GM21447 (cell line): ENCODE results near the gene CANT1.

ENCODE experiments used
- ATAC-seq: cut with Tn5 transposase; IDR thresholded peaks from one replicate; pipeline ENCODE4 v1.9.1; 2021; ENCODE audit not compliant: unreplicated experiment

Gene CANT1

DNA sequence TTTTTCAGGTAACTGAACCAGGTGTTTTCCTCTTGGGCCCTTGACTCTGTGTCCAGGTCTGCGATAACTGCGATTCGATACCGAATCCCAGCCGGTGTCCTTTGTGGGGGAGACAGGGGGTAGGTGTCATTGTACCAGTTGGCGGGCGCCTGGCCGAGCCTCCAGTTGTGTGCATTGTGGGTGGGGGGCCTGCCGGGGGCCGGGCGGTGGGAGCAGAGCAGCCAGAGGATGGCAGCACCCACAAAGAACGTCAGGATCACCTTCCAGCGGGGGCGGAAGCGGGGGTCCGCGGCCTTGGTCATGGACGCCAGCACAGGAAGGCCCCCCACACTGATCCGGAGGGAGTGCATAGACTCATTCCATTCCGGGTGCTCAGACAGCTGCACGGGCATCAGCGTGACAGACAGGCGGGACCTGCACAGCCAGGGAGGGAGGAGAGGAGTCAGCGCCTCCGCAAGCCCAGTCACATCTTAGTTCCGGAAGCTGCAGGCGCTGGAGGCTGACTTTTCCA lies 12.3 kb downstream of the CANT1 start:
- ATAC-seq, result no peak

DNA sequence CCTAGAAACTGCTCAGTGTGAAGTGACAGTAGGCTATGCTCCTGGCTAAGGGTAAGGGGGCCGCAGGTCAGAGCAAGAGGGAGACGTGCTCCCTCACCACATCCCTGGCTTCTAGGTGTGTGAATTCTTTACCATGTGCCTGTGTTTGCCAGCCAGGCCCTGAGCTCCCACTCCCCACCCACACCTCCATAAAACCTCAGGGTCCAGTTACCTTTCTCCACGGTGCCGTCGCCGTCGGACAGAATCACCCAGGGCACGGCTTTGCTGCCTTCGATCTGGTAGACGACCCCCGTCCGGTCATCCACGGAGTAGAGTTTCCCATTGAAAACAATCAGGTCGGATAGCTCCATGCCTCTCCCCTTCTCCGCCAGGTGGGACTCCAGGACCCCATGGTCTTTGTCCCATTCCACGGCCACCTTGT lies 12.8 kb downstream of the CANT1 start:
- no peak for ATAC-seq

DNA sequence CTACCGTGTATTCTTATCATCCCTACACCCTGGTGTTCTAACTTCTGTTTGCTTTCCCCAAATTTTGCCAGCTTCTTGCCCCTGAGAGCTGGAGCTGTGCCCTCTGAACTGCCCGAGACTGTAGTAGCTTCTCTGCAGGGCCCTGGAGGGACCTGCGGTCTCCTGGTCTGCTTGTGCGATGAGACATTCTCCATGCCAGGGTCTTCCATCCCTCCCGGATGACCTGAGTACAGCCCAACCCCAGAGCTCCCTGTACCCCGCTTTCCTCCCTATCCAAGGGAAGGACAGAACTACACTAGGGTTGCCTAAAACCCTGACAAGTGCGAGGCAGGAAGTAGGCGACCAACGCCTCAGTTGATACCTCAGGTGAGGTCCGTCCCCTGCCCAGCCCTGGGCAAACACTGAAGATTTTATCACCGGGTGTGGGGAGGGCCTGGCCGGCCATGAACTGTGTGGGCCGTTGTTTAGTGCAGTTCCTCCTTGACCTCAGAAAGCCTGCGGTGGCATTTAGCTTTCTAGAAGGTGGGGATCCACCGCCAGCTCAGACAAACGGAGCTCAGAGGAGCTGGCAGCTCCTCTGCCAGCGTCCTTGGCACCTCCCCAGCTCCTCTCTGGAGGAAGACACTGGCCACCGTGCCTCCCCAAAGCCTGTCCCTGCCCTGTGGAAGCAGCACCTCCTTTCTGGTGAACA lies 13.7 kb downstream of the CANT1 start:
- no peak for ATAC-seq

DNA sequence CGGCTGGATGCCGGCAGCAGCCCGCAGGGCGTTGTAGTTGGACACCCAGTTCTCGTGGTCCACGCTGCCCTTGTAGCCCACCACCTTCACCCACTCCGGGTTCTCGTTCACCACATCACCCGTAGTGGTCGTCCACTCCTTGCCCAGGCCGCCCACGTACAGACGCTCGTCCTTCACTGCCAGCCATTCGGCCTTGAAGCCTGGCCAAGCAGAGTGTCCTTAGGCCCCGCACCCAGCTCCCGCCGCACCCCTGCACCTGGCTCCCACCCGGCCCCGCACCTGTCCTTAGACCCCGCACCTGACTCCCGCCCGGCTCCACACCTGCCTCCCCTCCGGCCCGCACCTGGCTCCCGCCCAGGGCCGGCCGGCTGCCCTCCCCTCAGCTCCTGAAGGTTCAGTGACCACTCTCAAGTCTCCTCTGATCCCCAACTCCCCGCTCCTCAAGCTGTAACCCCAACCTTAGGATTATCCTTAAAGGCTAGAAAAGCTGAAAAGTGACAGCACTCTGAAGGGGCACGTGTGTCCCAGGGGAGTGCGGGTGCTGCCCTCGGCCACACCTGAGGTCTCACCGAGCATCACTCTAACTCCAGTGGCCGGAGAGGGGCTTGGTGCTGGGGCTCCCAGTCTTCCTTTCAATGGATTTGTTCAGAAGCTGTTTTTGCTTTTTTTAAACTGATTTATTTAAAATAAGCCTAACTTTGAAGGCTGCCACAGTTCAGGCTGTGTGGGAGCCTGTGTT lies 14.4 kb downstream of the CANT1 start:
- ATAC-seq, result no peak

DNA sequence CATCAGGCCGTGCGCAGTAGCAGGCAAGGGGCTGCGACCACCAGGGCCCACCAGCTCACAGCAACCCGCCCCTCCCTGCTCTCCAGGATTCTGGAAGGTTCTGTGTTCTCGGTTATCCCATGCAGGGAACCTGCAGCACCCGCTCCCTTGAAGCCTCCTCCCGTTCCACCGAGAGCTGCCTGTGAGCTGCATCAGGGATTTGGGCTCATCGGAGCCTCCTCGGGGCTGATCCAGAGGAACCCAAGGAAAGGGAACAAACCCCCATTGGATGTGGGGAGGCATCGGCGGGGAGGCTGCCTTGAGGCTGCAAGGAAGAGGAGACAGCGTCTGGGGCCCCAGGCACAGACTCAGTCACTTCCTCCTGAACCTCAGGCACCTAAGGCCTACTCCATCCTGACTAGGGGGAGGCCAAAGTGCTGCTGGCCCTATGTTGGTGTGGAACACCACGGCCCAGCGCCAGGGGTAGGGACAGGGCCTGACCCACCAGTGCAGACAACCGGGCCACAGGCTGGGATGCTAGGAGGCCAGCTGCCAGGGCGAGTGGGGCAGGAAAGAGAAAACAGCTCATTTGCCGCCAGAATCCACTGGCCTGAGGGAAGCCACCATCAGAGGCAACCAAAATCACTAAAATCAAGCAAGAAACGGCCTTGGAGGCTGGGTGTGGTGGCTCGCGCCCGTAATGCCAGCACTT lies 15.4 kb downstream of the CANT1 start:
- no peak for ATAC-seq

DNA sequence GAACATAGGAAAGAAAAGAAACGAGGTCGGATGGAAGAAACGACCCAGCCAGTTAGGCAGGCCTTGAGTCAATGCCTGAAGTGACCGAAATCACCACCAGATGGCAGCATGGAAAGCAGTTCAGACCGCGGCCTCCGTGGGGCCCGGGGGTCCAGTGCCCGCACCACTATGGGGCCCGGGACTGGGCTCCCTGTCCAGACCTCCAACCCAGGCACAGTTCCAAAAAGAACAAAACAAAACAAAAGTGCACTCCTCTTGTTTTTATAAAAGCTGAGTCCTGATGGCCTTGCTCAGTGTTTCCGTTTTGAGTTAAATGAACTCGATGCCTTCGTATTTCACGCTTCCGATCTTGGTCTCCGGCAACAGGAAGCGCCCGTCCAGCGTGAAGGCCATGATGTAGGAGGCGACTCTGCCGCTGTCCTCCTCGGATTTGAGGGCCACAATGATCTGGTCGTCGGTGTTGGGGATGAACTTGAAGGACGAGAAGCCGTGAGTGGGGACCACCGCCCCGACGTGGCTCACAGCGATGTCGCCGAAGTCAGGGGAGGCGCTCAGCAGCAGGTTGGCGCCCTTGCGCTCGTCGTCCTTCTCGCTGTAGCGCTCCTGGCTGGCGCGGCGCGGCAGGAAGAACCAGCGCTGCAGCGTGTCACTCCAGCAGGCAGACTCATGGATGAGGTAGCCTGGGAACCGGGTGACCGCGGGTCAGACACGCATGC lies 16.2 kb downstream of the CANT1 start:
- ATAC-seq, result no peak

DNA sequence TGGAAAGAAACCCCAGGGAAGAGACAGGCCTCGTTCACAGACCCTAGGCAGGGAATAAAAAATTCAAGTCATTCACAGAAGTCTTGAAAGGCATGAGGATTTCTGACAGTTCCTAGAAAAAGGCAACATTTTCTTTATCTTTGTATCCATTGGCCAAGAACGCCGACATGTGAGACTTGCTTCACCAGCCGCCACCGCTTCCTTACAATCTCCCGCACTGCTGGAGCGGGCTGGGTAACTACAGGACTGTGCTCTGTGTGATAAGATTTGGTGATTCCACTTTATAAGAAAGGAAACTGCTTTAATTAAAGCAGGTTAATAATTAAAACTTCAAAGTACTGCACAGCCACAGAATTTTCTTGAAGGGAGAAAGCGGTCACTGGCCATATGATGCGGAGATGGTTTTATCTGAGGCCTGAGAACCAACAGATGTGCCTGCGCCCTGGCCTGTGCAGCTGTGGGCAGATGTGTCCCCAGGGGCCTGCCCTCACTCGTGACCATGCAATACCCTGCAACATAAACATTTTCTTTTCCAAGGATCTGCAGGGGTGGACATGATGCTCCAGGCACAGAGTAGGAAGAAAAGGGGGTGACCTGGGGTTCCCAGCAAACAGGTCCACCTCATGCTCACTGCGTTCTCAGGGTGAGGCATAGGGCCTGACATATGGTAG lies 16.9 kb downstream of the CANT1 start:
- ATAC-seq, result no peak

DNA sequence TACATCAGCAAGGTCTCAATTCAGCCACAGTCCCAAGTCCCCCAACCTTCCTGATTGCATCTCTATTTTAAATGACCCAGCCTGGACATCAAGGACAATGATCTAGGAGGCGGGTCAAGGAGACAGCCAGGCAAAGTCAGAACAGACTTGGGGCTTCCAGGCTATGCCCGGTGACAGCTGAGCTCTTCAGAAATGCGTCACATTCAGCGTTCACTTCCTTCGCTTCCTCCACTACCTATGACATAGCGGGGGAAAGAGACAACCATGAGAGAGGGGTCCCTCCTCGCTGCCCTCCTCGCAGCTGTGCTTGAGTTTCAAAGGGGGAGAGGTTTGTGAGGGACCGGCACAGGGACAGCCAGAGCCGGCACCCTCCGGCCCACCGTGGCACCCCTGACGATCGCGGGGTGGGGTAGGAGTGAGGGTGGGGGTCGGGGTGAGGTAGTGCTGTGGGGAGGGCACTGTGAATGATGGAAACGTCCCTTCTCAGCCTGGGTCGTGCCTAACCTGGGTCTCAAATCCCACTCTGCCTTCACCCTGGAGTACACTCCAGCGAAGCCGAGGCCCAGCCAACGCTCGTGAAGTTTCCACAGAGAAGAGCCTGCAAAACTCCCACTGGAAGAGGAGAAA lies 17.5 kb downstream of the CANT1 start:
- ATAC-seq, result no peak

DNA sequence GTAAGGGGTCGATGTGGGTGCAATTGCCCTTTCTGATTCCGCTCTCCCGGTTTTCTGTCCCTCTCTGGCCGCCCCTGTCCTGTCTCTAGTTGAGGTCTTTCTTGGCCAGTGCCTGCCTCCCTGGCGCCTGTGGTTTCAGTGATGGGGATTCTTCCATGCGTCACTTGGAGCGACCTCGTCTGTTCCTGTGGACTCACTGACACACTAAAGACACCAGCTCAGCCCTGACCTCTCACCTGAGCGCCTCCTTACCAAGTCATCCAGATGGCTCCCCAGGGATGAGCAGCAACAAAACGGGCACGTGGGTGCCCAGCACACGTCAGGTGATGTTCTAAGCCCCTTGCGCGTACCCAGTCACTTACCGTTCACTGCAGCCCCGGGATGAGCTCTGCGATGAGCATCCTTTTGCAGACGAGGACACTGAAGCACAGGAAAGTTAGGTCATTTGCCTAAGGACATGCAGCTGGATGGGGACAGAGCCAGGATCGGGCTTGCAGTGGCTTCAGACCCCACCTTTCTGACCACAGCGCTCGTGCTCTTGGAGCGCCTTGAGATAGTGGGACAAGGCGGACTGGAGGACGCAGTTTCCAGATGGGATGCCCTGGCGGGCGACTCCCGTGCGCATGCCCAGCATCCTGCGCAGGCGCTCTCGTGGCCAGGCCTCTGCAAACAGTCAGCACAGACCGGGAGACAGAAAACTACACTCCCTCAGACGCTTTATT lies 18.4 kb downstream of the CANT1 start:
- ATAC-seq, result no peak

DNA sequence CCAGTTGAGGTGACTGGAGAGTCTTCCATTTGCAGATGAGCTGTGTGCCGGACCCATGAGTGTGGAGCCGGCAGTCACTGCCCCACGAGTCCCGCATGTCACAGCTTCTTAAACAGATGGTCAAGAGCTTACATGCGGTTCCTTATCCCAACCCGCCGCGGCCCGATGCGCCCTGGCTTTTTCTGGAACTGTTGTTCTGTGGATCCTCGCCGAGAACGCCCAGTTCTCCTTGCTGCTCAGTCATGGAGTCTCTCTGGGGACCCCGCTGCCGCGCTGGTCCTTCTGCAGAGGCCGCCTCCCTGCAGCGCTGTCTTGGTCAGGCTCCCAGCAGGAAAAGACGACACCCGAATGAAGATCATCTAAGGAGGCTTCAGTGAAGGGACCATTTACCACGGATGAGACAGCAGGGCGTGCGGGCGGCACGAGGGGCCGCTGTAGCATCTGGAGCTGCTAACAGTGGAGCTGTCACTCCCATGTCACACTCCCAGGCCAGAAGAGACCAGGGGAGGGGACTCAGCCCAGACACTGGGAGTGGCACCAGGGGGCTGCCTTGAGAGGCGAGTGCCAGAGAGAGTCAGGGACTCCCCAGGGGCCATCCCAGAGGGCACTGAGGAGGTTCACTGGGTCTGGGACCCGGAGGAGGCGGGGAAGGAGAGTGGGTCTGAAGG lies 19.1 kb downstream of the CANT1 start:
- no peak for ATAC-seq

DNA sequence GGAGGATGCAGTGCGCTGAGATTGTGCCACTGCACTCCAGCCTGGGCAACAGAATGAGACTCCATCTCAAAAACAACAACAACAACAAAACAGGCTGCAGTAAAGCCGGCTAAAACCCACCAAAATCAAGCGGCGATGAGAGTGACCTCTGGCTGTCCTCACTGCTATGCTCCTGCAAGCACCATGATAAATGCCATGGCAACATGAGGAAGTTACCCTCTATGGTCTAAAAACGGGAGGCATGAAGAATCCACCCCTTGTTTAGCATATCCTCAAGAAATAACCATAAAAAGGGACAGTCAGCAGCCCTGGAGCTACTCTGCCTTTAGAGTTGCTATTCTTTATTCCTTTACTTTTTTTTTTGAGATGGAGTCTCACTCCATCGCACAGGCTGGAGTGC lies 21.4 kb downstream of the CANT1 start:
- ATAC-seq, result no peak

DNA sequence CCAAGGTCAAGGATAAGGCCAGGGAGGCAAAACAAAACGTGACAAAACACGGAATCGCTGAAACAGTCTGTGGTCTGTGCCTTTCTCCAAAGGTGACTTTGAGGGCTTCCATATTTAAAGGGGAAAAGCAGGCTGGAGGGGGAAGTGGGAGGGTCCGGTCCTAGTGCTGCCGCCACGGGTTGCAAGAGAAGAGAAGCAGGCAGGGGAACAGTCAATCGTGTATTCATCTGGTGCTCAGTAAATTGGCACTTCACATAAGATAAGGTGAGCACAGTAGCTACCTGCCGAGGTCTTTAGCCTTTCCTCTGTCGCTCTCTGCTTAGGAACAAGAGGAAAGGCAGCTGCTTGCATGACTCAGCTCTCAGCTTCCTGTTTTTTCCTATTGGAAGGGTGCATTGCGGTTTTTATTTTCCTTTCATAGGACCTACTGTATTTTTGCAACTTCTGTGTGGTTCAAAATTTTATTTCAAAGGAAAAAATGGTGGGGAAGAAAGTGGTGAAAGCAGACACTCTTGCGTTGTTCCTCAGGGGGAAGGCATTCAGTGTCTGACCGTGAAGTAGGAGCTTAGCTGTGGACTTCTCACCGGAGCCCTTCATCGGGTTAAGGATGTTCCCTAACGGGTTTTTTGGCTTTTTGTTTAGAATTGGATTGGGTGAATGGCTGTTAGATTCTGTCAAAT lies 22.8 kb downstream of the CANT1 start:
- ATAC-seq, result no peak

DNA sequence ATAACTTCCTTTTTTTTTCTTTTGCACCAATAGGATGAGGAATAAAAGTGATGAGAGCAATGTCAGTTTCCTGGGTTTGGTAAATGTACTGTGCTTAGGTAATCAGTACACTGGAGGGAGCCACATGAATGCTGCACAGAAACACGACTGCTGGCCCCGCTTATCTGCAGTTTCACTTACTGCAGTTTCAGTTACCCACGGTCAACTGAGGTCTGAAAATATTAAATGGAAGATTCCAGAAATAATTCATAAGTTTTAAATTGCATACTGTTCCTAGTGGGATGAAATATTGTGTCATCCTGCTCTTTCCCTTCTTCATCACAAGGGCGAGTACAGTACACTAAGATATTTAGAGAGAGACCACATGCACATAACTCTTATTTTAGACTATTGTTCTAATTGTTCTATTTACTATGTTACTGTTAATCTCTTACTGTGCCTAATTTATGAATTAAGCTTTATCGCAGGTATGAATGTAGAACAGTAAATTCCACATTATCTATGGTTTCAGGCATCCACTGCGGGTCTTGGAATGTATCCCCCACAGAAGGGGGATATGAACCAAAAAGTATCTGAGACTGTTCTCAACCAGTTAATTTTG lies 23.4 kb downstream of the CANT1 start:
- no peak for ATAC-seq

DNA sequence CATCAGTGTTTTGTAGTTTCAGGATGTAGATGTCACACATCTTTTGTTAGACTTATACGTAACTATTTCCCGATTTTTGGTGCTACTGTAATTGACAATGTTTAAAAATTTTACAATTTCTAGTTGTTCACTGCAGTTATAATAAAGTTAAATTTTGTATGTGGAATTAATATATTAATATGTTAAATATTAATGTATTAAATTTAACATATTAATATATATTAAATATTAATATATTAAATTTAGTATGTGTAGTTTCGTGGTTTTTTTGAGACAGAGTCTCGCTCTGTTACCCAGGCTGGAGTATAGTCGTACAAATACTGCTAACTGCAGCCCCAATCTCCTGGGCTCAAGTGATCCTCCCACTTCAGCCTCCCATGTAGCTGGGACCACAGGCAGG lies 24.2 kb downstream of the CANT1 start:
- ATAC-seq, result no peak

DNA sequence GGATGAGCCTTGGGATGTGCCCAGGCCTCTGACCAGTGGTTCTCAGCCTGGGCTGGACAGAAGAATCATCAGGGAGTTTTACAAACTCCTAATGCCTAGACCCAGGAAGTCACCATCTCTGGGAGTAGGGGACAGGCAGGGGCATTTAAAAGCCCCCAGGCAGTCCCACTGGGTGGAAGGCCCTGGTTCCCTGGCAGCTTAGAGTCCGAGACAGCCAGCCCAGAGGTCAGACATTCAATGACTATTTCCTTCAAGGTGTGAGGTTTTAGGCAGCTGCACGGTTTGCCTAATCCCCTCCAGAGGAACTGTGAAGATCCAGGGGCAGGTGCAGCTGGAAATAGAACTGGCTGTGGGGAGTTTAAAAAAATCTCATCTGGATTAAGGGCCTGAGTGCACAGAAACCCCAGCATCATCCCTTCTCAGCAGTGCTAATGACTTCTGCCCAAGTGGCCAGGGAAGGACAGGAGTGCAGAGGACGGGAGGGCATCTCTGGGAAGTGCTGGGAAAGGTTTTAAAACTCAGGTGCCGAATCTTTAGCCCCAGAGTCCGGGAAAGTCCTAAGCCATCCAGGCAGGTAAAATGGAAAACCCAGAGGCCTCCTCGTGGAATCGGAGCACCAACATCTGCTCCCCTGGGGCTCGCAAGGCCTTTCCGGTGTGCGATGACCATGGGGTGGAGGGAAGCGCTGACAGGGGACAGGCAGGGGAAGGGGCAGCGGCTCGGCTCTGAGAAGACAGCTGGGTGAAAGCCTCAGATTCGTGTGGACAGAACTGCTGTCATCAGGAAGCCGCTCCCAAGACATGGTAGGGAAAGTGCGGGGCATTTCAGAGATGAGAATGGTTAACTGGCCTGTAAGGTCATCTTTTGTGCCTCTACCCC lies 28.3 kb downstream of the CANT1 start:
- no peak for ATAC-seq

DNA sequence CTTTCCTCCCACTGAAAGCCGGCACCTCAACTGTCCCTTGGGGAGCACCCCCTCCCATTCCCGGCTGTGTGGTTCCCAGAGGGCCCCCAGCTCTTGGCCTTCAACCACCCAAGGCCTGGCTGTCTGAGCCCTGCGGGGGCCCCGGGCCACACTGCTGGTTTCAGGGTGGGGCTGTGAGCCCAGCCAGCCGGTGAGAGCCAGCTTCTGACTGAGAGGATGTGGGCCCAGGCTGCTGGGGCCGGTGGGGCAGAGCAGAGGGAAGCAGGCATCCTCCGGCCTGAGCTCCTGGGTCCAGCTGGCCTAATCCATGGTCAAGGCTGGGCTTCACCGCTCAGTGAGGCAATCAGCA lies 29.0 kb downstream of the CANT1 start:
- ATAC-seq, result no peak
